ENCODE results near the gene FOXK1. TPM values are rescaled to one million over a fixed set of nuclear protein-coding genes. Genes with fewer than 3 reads are reported as not detected.

Gene FOXK1
- total RNA-seq, 1 donor from 2014 or later: 41.7 TPM

GRCh38 chr7:4734587-4735345, 52.7 kb downstream of the FOXK1 start:
- H3K4me3 Mint-ChIP-seq (ENCODE audit: unreplicated experiment): no peak overlapping the region
- peaks cover 15% of the 10 kb centered on the region for H3K4me1 Mint-ChIP-seq (ENCODE audit: low read depth, unreplicated experiment)
- peaks cover 6% of the 10 kb centered on the region for H3K27me3 Mint-ChIP-seq (ENCODE audit: unreplicated experiment)
- peaks cover 8% of the 10 kb centered on the region for H3K9me3 Mint-ChIP-seq (ENCODE audit: unreplicated experiment)
- H3K27ac Mint-ChIP-seq (ENCODE audit: unreplicated experiment): no peak overlapping the region
- no peak for TF ChIP-seq CTCF (IDR thresholded peaks at IDR 0.05; ENCODE audit: partially characterized antibody, unreplicated experiment)
- H3K36me3 Mint-ChIP-seq (ENCODE audit: unreplicated experiment): no peaks in the 10 kb centered on the region
- no peak for DNase-seq

- Mint-ChIP-seq H3K27me3 (ENCODE audit: unreplicated experiment) (peaks cover 6% of the 10 kb centered on the region), H3K4me1 (ENCODE audit: low read depth, unreplicated experiment) (peaks cover 18% of the 10 kb centered on the region), H3K4me3 (ENCODE audit: unreplicated experiment) (no peak overlapping the region), H3K36me3 (ENCODE audit: unreplicated experiment) (no peaks in the 10 kb centered on the region), H3K9me3 (ENCODE audit: unreplicated experiment) (peaks cover 4% of the 10 kb centered on the region), H3K27ac (ENCODE audit: unreplicated experiment) (peak overlapping the region; percentile 5)
- no peak for DNase-seq
- no peak for TF ChIP-seq CTCF (IDR thresholded peaks at IDR 0.05; ENCODE audit: partially characterized antibody, unreplicated experiment)
These were observed 55.2 kb downstream of the FOXK1 start for GRCh38 chr7:4737300-4737699.

GRCh38 chr7:4738711-4739527, 56.8 kb downstream of the FOXK1 start:
- Mint-ChIP-seq H3K4me1 (ENCODE audit: low read depth, unreplicated experiment) (peaks cover 19% of the 10 kb centered on the region), H3K27me3 (ENCODE audit: unreplicated experiment) (peaks cover 6% of the 10 kb centered on the region), H3K9me3 (ENCODE audit: unreplicated experiment) (peaks cover 2% of the 10 kb centered on the region), H3K36me3 (ENCODE audit: unreplicated experiment) (no peaks in the 10 kb centered on the region), H3K27ac (ENCODE audit: unreplicated experiment) (peak overlapping the region; percentile 13), H3K4me3 (ENCODE audit: unreplicated experiment) (no peak overlapping the region)
- no peak for TF ChIP-seq CTCF (IDR thresholded peaks at IDR 0.05; ENCODE audit: partially characterized antibody, unreplicated experiment)
- no peak for DNase-seq

- Mint-ChIP-seq H3K4me1 (ENCODE audit: low read depth, unreplicated experiment) (peaks cover 24% of the 10 kb centered on the region), H3K27me3 (ENCODE audit: unreplicated experiment) (peaks cover 6% of the 10 kb centered on the region), H3K27ac (ENCODE audit: unreplicated experiment) (peak overlapping the region; percentile 13), H3K9me3 (ENCODE audit: unreplicated experiment) (peaks cover 2% of the 10 kb centered on the region), H3K36me3 (ENCODE audit: unreplicated experiment) (no peaks in the 10 kb centered on the region), H3K4me3 (ENCODE audit: unreplicated experiment) (no peak overlapping the region)
- TF ChIP-seq CTCF (IDR thresholded peaks at IDR 0.05; ENCODE audit: partially characterized antibody, unreplicated experiment): no peak
- no peak for DNase-seq
These were observed 57.5 kb downstream of the FOXK1 start for GRCh38 chr7:4739528-4739992.

Measured in glutamatergic neuron (in vitro differentiated cells).